Right renal pelvis (tissue), 4 donors: ENCODE data around the gene MRPS23. TPM values are rescaled to one million over a fixed set of nuclear protein-coding genes. Genes with fewer than 3 reads are reported as not detected.

ENCODE experiments used
- DNase-seq, 4 donors: peaks; one replicate each; pipeline ENCODE4 v3.0.0-alpha.2; 2013; ENCODE audit warnings: low read depth in 4 of 4, low spot score in 3 of 4, missing footprints in 1 of 4
- polyA plus RNA-seq, 4 donors: library from polyadenylated mRNA; unstranded; fragments of 120-200 nt; gene quantifications; one replicate each; pipeline ENCODE4 v1.2.1, GENCODE V29; 2013; ENCODE audit not compliant: insufficient read length in 4 of 4

The MRPS23 gene
- 10 to 100 TPM; 62.1 to 65.7 (median 64.7) TPM for polyA plus RNA-seq

- peak; percentile 91 to 97 (median 94) for DNase-seq
Observed at GRCh38 chr17:57849874-57850754, at the start of gene MRPS23. MRPS23 (minus strand) TSS chr17:57850044; CDS start chr17:57850010, 34 bp downstream.

GRCh38 chr17:57899391-57899790 is 49.5 kb upstream of the MRPS23 start:
- DNase-seq, result no peak

- DNase-seq, result no peak
Observed at GRCh38 chr17:57898487-57899311, 48.9 kb upstream of the MRPS23 start.

GRCh38 chr17:57895382-57896060 is 45.7 kb upstream of the MRPS23 start:
- DNase-seq, result no peak

GRCh38 chr17:57894848-57895247 is 45.0 kb upstream of the MRPS23 start:
- DNase-seq, result no peak

GRCh38 chr17:57892820-57893595 is 43.2 kb upstream of the MRPS23 start:
- DNase-seq, result peak in 1 of 4 donors; percentile 67

GRCh38 chr17:57892146-57892819 is 42.4 kb upstream of the MRPS23 start:
- peak in 2 of 4 donors; percentile 83 to 87 for DNase-seq

GRCh38 chr17:57890857-57891232 is 41.0 kb upstream of the MRPS23 start:
- DNase-seq, result no peak

GRCh38 chr17:57889892-57890856 is 40.3 kb upstream of the MRPS23 start:
- no peak for DNase-seq

GRCh38 chr17:57889252-57889651 is 39.4 kb upstream of the MRPS23 start:
- no peak for DNase-seq

GRCh38 chr17:57888311-57889216 is 38.7 kb upstream of the MRPS23 start:
- no peak for DNase-seq

GRCh38 chr17:57887161-57887560 is 37.3 kb upstream of the MRPS23 start:
- DNase-seq, result no peak

- no peak for DNase-seq
Observed at GRCh38 chr17:57886020-57886419, 36.2 kb upstream of the MRPS23 start.

GRCh38 chr17:57885148-57885915 is 35.5 kb upstream of the MRPS23 start:
- DNase-seq, result no peak

- DNase-seq, result no peak
Observed at GRCh38 chr17:57881783-57882351, 32.0 kb upstream of the MRPS23 start.

GRCh38 chr17:57881143-57881542 is 31.3 kb upstream of the MRPS23 start:
- no peak for DNase-seq
